C4-2B (cell line): ENCODE data around the gene BCKDK.

Experiments
- ZFX ChIP-seq: fragments of 450-650 bp; IDR thresholded peaks from 2 replicates; pipeline ENCODE4 v1.6.1; 2017
- TF ChIP-seq, protein P1 (sequence below): fragments of 450-650 bp; conservative IDR thresholded peaks from 2 replicates; pipeline ENCODE4 v1.5.1; 2017; ENCODE audit warnings: mild to moderate bottlenecking

DNA sequence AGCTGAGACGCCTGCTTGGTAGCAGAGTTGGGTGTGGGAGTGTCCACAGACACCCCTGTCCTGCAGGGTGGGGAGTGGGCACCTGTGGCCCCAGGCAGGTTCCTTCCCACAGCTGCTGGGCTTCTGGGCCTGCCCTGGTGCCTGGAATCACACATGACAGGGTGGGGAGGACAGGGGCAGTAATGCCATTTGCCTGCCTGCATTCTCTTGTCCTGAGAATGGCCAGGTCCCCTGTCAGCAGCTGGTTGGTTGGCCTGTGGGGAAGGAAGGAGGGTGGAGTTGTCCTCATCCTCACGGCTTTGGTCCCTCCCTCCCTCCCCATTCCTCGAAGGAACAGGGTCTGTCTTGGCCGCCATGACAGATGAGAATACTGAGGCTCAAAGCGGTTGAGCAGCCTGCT lies 24.6 kb upstream of the BCKDK start:
- TF ChIP-seq, protein P1, sequence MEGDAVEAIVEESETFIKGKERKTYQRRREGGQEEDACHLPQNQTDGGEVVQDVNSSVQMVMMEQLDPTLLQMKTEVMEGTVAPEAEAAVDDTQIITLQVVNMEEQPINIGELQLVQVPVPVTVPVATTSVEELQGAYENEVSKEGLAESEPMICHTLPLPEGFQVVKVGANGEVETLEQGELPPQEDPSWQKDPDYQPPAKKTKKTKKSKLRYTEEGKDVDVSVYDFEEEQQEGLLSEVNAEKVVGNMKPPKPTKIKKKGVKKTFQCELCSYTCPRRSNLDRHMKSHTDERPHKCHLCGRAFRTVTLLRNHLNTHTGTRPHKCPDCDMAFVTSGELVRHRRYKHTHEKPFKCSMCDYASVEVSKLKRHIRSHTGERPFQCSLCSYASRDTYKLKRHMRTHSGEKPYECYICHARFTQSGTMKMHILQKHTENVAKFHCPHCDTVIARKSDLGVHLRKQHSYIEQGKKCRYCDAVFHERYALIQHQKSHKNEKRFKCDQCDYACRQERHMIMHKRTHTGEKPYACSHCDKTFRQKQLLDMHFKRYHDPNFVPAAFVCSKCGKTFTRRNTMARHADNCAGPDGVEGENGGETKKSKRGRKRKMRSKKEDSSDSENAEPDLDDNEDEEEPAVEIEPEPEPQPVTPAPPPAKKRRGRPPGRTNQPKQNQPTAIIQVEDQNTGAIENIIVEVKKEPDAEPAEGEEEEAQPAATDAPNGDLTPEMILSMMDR: no peak
- TF ChIP-seq ZFX: no peak
